K562 (cell line): ENCODE measurements around the gene KARS1. TPM values are rescaled to one million over a fixed set of nuclear protein-coding genes. Genes with fewer than 3 reads are reported as not detected.

Experiments used
- CAMTA2 ChIP-seq: fragments of 250-450 bp; sonication (Bioruptor Pico); conservative IDR thresholded peaks from 2 replicates; pipeline ENCODE4 v1.5.1; 2022
- CBX1 ChIP-seq: sonication (generic); IDR thresholded peaks from 2 replicates; pipeline ENCODE4 v1.6.1; 2016; ENCODE audit warnings: antibody characterized with exemption, low read depth, mild to moderate bottlenecking
- CEBPG ChIP-seq, 3 experiments: fragments of 200-800 bp in 1 of 3; sonication (Bioruptor generic) in 1 of 3; sonication (generic) in 1 of 3; formaldehyde crosslinking in 1 of 3; IDR thresholded peaks in 2 of 3; conservative IDR thresholded peaks in 1 of 3; 2 replicates each; pipeline versions ENCODE4 v1.6.1 to v1.8.0; 2016 to 2022; ENCODE audit warnings: missing compliant biosample characterization in 2 of 3, missing genetic modification characterization in 2 of 3, mild to moderate bottlenecking in 1 of 3, missing genetic modification reagents in 1 of 3
- HMG20B ChIP-seq: fragments of 250-450 bp; sonication (Bioruptor Pico); IDR thresholded peaks from 2 replicates; pipeline ENCODE4 v1.5.0; 2021; ENCODE audit warnings: mild to moderate bottlenecking
- HMGN3 ChIP-seq: IDR thresholded peaks from 2 replicates; pipeline ENCODE4 v1.6.1; 2011; ENCODE audit warnings: borderline replicate concordance, low read depth, mild to moderate bottlenecking, mixed read lengths, low read length; ENCODE audit not compliant: insufficient read length; ENCODE audit errors: extremely low read depth
- HNRNPL ChIP-seq: fragments of 200-400 bp; formaldehyde crosslinking; IDR thresholded peaks from 2 replicates; pipeline ENCODE4 v1.6.1; 2017; ENCODE audit warnings: low read depth, mild to moderate bottlenecking, low read length
- NFXL1 ChIP-seq: fragments of 450-650 bp; formaldehyde crosslinking; IDR thresholded peaks from 2 replicates; pipeline ENCODE4 v1.4.0; 2021; ENCODE audit warnings: mild to moderate bottlenecking
- NR2C2 ChIP-seq, 2 experiments: fragments of 200-800 bp in 1 of 2; sonication (Bioruptor generic) in 1 of 2; sonication (generic) in 1 of 2; formaldehyde crosslinking in 1 of 2; IDR thresholded peaks; 2 replicates each; pipeline versions ENCODE4 v1.6.1 to v1.8.0; 2016 to 2022; ENCODE audit warnings: mild to moderate bottlenecking in 1 of 2, missing compliant biosample characterization in 1 of 2, missing genetic modification characterization in 1 of 2, missing genetic modification reagents in 1 of 2
- NRF1 ChIP-seq, 2 experiments: fragments of 450-650 bp; IDR thresholded peaks in 1 of 2; conservative IDR thresholded peaks in 1 of 2; 2 replicates each; pipeline ENCODE4 v1.6.1; 2014; ENCODE audit warnings: mild to moderate bottlenecking in 2 of 2
- PHF8 ChIP-seq: fragments of 200-600 bp; sonication (generic); IDR thresholded peaks from 2 replicates; pipeline ENCODE4 v1.6.1; 2012; ENCODE audit warnings: mixed run types, mild to moderate bottlenecking, inconsistent platforms, low read length, moderate library complexity, borderline replicate concordance
- SMC3 ChIP-seq: conservative IDR thresholded peaks from 2 replicates; pipeline ENCODE4 v1.6.1; 2011; ENCODE audit warnings: low read depth, low read length, improper control_type of control experiment; ENCODE audit not compliant: insufficient read depth
- SP1 ChIP-seq: sonication (generic); formaldehyde crosslinking; IDR thresholded peaks from 2 replicates; pipeline ENCODE4 v1.8.1; 2022; ENCODE audit warnings: mild to moderate bottlenecking, missing genetic modification reagents
- XRCC4 ChIP-seq: IDR thresholded peaks from one replicate; pipeline ENCODE4 v1.6.1; 2011; ENCODE audit not compliant: insufficient read depth, insufficient read length; ENCODE audit errors: extremely low read depth
- ZBTB7A ChIP-seq: IDR thresholded peaks from 2 replicates; pipeline ENCODE4 v1.6.1; 2011; ENCODE audit warnings: low read depth, mild to moderate bottlenecking, low read length, moderate library complexity, borderline replicate concordance; ENCODE audit not compliant: control insufficient read depth
- ZFP1 ChIP-seq: fragments of 450-650 bp; formaldehyde crosslinking; IDR thresholded peaks from 2 replicates; pipeline ENCODE4 v1.4.0; 2020; ENCODE audit warnings: mild to moderate bottlenecking, mixed read lengths
- ZNF280B ChIP-seq: fragments of 250-450 bp; sonication (Bioruptor Pico); IDR thresholded peaks from 2 replicates; pipeline ENCODE4 v1.5.1; 2021; ENCODE audit warnings: mild to moderate bottlenecking
- polyA plus RNA-seq, 8 experiments: library from polyadenylated mRNA; depleted of rRNA in 4 of 8; stranded (reverse) in 5 of 8; unstranded in 3 of 8; fragments of >200 nt; fragmentation: Nextera tagmentation in 2 of 8; fragmentation: Illumina TruSeq in 1 of 8; extraction: Ambion mirVana in 2 of 8; extraction: Trizol in 1 of 8; gene quantifications; 2 replicates each; pipeline versions ENCODE4 v1.2.1 to v1.2.3, GENCODE V29; 2011 to 2014; ENCODE audit warnings: inconsistent platforms in 1 of 8, missing spikeins in 1 of 8
- total RNA-seq, 7 experiments: library from RNA; depleted of rRNA in 6 of 7; stranded (reverse); fragments of >200 nt in 6 of 7; fragmentation: Illumina TruSeq in 2 of 7; extraction: Trizol in 2 of 7; gene quantifications; 2 replicates each; pipeline versions ENCODE4 v1.2.1 to v1.2.3, GENCODE V29; 2011 to 2021; ENCODE audit warnings: low replicate concordance in 1 of 7
- TF ChIP-seq, protein P1 (sequence below): fragments of 450-650 bp; IDR thresholded peaks from 2 replicates; pipeline ENCODE4 v1.6.1; 2016; ENCODE audit warnings: missing biosample characterization, missing genetic modification characterization
- TF ChIP-seq, protein P2 (sequence below): sonication (generic); formaldehyde crosslinking; IDR thresholded peaks from 2 replicates; pipeline ENCODE4 v1.8.1; 2023; ENCODE audit warnings: mild to moderate bottlenecking, missing genetic modification reagents
- TF ChIP-seq, protein P3 (sequence below): fragments of 450-650 bp; IDR thresholded peaks from 2 replicates; pipeline ENCODE4 v1.6.1; 2016; ENCODE audit warnings: mild to moderate bottlenecking

The KARS1 gene
- total and polyA plus RNA-seq, 9 of the 15 experiments (the other 6 are each of a cell fraction or from before 2014, with no cell fraction given), result 223 to 386 (median 304) TPM

DNA sequence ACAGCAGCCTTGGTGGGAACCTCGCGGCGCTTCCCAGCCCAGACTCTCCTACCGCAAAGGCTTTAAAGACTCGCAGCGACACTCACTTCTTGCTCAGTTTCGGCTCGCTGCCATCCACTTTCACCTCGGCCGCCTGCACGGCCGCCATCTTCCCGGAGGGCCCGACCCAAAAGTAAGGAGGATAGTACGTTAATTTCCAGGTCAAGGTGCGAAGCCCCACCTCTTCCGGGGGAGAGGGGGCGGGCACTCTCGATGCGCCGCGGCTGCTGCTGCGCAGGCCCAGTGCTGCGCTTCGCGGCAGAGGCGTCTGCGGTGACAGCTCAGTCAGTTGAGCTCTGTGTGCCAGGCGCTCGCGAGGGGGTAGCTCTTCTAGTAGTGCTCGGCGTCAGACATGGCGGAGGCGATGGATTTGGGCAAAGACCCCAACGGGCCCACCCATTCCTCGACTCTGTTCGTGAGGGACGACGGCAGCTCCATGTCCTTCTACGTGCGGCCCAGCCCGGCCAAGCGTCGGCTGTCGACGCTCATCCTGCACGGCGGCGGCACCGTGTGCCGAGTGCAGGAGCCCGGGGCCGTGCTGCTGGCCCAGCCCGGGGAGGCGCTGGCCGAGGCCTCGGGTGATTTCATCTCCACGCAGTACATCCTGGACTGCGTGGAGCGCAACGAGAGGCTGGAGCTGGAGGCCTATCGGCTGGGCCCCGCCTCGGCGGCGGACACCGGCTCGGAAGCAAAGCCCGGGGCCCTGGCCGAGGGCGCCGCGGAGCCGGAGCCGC lies at the start of gene KARS1, which contains the start of gene TERF2IP (continued):
- TF ChIP-seq HMGN3, result peak; percentile 80
- TF ChIP-seq XRCC4, result no peak
- no peak for TF ChIP-seq NFXL1 (CRISPR knock-in tag)
- TF ChIP-seq, protein P1, sequence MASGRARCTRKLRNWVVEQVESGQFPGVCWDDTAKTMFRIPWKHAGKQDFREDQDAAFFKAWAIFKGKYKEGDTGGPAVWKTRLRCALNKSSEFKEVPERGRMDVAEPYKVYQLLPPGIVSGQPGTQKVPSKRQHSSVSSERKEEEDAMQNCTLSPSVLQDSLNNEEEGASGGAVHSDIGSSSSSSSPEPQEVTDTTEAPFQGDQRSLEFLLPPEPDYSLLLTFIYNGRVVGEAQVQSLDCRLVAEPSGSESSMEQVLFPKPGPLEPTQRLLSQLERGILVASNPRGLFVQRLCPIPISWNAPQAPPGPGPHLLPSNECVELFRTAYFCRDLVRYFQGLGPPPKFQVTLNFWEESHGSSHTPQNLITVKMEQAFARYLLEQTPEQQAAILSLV (tag), result no peak
- 0 out of 2 replicates have a peak, but pooled peaks have one; percentile 14 for TF ChIP-seq HNRNPL
- TF ChIP-seq NRF1 (conservative IDR thresholded peaks at IDR 0.05 in 1 of 2, IDR thresholded peaks at IDR 0.05 in 1 of 2), result peak; percentile 97 to 98
- no peak for TF ChIP-seq CEBPG (CRISPR knock-in tag; IDR thresholded peaks at IDR 0.05)
- no peak for TF ChIP-seq CEBPG (tag; conservative IDR thresholded peaks at IDR 0.05 in 1 of 2, IDR thresholded peaks at IDR 0.05 in 1 of 2)
- no peak for TF ChIP-seq ZNF280B (CRISPR knock-in tag)
- peak; percentile 98 for TF ChIP-seq NR2C2 (CRISPR knock-in tag; IDR thresholded peaks at IDR 0.05)
- peak; percentile 100 for TF ChIP-seq NR2C2 (tag; IDR thresholded peaks at IDR 0.05)
- TF ChIP-seq CAMTA2, result no peak
- TF ChIP-seq, protein P2, sequence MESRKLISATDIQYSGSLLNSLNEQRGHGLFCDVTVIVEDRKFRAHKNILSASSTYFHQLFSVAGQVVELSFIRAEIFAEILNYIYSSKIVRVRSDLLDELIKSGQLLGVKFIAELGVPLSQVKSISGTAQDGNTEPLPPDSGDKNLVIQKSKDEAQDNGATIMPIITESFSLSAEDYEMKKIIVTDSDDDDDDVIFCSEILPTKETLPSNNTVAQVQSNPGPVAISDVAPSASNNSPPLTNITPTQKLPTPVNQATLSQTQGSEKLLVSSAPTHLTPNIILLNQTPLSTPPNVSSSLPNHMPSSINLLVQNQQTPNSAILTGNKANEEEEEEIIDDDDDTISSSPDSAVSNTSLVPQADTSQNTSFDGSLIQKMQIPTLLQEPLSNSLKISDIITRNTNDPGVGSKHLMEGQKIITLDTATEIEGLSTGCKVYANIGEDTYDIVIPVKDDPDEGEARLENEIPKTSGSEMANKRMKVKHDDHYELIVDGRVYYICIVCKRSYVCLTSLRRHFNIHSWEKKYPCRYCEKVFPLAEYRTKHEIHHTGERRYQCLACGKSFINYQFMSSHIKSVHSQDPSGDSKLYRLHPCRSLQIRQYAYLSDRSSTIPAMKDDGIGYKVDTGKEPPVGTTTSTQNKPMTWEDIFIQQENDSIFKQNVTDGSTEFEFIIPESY, result peak; percentile 19; the same call in 1 of the 2 replicates
- peak; percentile 68; the same call in 1 of the 2 replicates for TF ChIP-seq ZBTB7A
- no peak for TF ChIP-seq SMC3
- TF ChIP-seq CBX1, result peak; percentile 58; the same call in 1 of the 2 replicates
- TF ChIP-seq, protein P3, sequence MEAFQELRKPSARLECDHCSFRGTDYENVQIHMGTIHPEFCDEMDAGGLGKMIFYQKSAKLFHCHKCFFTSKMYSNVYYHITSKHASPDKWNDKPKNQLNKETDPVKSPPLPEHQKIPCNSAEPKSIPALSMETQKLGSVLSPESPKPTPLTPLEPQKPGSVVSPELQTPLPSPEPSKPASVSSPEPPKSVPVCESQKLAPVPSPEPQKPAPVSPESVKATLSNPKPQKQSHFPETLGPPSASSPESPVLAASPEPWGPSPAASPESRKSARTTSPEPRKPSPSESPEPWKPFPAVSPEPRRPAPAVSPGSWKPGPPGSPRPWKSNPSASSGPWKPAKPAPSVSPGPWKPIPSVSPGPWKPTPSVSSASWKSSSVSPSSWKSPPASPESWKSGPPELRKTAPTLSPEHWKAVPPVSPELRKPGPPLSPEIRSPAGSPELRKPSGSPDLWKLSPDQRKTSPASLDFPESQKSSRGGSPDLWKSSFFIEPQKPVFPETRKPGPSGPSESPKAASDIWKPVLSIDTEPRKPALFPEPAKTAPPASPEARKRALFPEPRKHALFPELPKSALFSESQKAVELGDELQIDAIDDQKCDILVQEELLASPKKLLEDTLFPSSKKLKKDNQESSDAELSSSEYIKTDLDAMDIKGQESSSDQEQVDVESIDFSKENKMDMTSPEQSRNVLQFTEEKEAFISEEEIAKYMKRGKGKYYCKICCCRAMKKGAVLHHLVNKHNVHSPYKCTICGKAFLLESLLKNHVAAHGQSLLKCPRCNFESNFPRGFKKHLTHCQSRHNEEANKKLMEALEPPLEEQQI, result no peak
- TF ChIP-seq ZFP1 (CRISPR knock-in tag), result no peak
- TF ChIP-seq PHF8, result peak; percentile 91; the same call in 1 of the 2 replicates
- no peak for TF ChIP-seq HMG20B (CRISPR knock-in tag)
- no peak; the same call in none of the 2 replicates for TF ChIP-seq SP1 (CRISPR knock-in tag)
